GM23338 (cell line): Measurements from ENCODE around the gene UCN3. TPM values are rescaled to one million over a fixed set of nuclear protein-coding genes. Genes with fewer than 3 reads are reported as not detected.

Experiments
- ATAC-seq: fragments of 200-7000 bp; cut with Tn5 transposase; 3 replicates; pipeline ENCODE4 v1.9.1; 2020
- DNase-seq: peaks from one replicate; pipeline ENCODE4 v3.0.0-alpha.2; 2015; ENCODE audit warnings: low spot score
- H2AFZ ChIP-seq: fragments of 200-600 bp; sonication (generic); 2 replicates; pipeline ENCODE4 v1.8.0; 2016; ENCODE audit warnings: antibody characterized with exemption, mild to moderate bottlenecking, moderate library complexity
- H3F3A ChIP-seq: fragments of 200-600 bp; sonication (generic); replicated peaks from 2 replicates; pipeline ENCODE4 v1.8.0; 2017; ENCODE audit warnings: antibody characterized with exemption, mixed run types, low read depth
- H3K27ac ChIP-seq: fragments of 200-600 bp; sonication (generic); 2 replicates; pipeline ENCODE4 v1.6.1; 2016; ENCODE audit warnings: low read depth
- H3K27me3 ChIP-seq: fragments of 200-600 bp; sonication (generic); 2 replicates; pipeline ENCODE4 v1.8.0; 2016; ENCODE audit warnings: mild to moderate bottlenecking, mixed run types, moderate library complexity; ENCODE audit not compliant: insufficient read depth
- H3K36me3 ChIP-seq: fragments of 200-600 bp; sonication (generic); 2 replicates; pipeline ENCODE4 v1.8.0; 2016; ENCODE audit warnings: mild to moderate bottlenecking; ENCODE audit not compliant: insufficient read depth
- H3K4me1 ChIP-seq: fragments of 200-600 bp; sonication (generic); 2 replicates; pipeline ENCODE4 v1.8.0; 2016; ENCODE audit warnings: mild to moderate bottlenecking, moderate library complexity; ENCODE audit not compliant: insufficient read depth
- H3K4me2 ChIP-seq: fragments of 200-600 bp; sonication (generic); 2 replicates; pipeline ENCODE4 v1.7.1; 2017; ENCODE audit warnings: mixed run types
- H3K4me3 ChIP-seq: fragments of 200-600 bp; sonication (generic); 2 replicates; pipeline ENCODE4 v1.6.1; 2016; ENCODE audit warnings: mixed run types
- H3K79me2 ChIP-seq: fragments of 200-600 bp; sonication (generic); replicated peaks from 2 replicates; pipeline ENCODE4 v1.8.0; 2017; ENCODE audit warnings: mild to moderate bottlenecking; ENCODE audit not compliant: insufficient read depth
- H3K9me2 ChIP-seq: fragments of 200-600 bp; sonication (generic); 2 replicates; pipeline ENCODE4 v1.8.0; 2017; ENCODE audit not compliant: insufficient read depth
- H4K20me1 ChIP-seq: fragments of 200-600 bp; sonication (generic); replicated peaks from 2 replicates; pipeline ENCODE4 v1.8.0; 2017; ENCODE audit warnings: mild to moderate bottlenecking; ENCODE audit not compliant: insufficient read depth
- H3K27ac Mint-ChIP-seq: 2 replicates; pipeline ENCODE4 v1.8.0; 2020; ENCODE audit warnings: inconsistent platforms, mild to moderate bottlenecking, moderate library complexity, mixed read lengths
- H3K27me3 Mint-ChIP-seq: 3 replicates; pipeline ENCODE4 v1.8.0; 2022; ENCODE audit warnings: low read depth, mild to moderate bottlenecking, moderate library complexity, mixed read lengths, inconsistent platforms; ENCODE audit not compliant: insufficient read depth, poor library complexity
- H3K36me3 Mint-ChIP-seq: 3 replicates; pipeline ENCODE4 v1.8.0; 2021; ENCODE audit warnings: low read depth, mild to moderate bottlenecking, inconsistent platforms, moderate library complexity, mixed read lengths
- H3K4me1 Mint-ChIP-seq: 3 replicates; pipeline ENCODE4 v1.8.0; 2020; ENCODE audit warnings: mild to moderate bottlenecking, inconsistent platforms, mixed read lengths
- H3K4me3 Mint-ChIP-seq: 3 replicates; pipeline ENCODE4 v1.8.0; 2021; ENCODE audit warnings: moderate library complexity, mild to moderate bottlenecking, inconsistent platforms, mixed read lengths
- H3K9me3 Mint-ChIP-seq: 3 replicates; pipeline ENCODE4 v1.8.0; 2020; ENCODE audit warnings: moderate library complexity, mild to moderate bottlenecking, inconsistent platforms, mixed read lengths
- JUNB ChIP-seq: IDR thresholded peaks from one replicate; pipeline ENCODE4 v1.6.1; 2016; ENCODE audit warnings: antibody characterized with exemption; ENCODE audit not compliant: unreplicated experiment
- NANOG ChIP-seq: IDR thresholded peaks from 2 replicates; pipeline ENCODE4 v1.6.1; 2016; ENCODE audit warnings: antibody characterized with exemption, borderline replicate concordance
- POLR2AphosphoS5 ChIP-seq: IDR thresholded peaks from 2 replicates; pipeline ENCODE4 v1.6.1; 2016; ENCODE audit warnings: antibody characterized with exemption, low read depth
- ZNF114 ChIP-seq: fragments of 250-450 bp; sonication (Bioruptor Pico); IDR thresholded peaks from 2 replicates; pipeline ENCODE4 v1.5.0; 2020; ENCODE audit warnings: mild to moderate bottlenecking, moderate library complexity
- ZNF331 ChIP-seq: fragments of 250-450 bp; sonication (Bioruptor Pico); IDR thresholded peaks from 2 replicates; pipeline ENCODE4 v1.5.0; 2020; ENCODE audit warnings: low read depth, mild to moderate bottlenecking, moderate library complexity
- polyA plus RNA-seq: library from polyadenylated mRNA; unstranded; fragments of >200 nt; fragmentation: Nextera tagmentation; extraction: Ambion mirVana; gene quantifications from 2 replicates; pipeline ENCODE4 v1.2.1, GENCODE V29; 2016
- total RNA-seq: library from RNA; depleted of rRNA; stranded (reverse); fragments of >200 nt; shearing (Covaris generic); gene quantifications from 2 replicates; pipeline ENCODE4 v1.2.3, GENCODE V29; 2014
- TF ChIP-seq, protein P1 (sequence below): fragments of 250-450 bp; sonication (Bioruptor Pico); IDR thresholded peaks from 2 replicates; pipeline ENCODE4 v1.5.0; 2020; ENCODE audit warnings: mild to moderate bottlenecking, moderate library complexity
- TF ChIP-seq, protein P2 (sequence below), 2 experiments: fragments of 200-600 bp in 1 of 2; sonication (generic) in 1 of 2; conservative IDR thresholded peaks; 2 replicates each; pipeline versions ENCODE4 v1.5.1 to v1.6.1; 2016 to 2017; ENCODE audit warnings: antibody characterized with exemption in 2 of 2, low read depth in 2 of 2, mild to moderate bottlenecking in 2 of 2, moderate library complexity in 1 of 2
- TF ChIP-seq, protein P3 (sequence below): IDR thresholded peaks from 2 replicates; pipeline ENCODE4 v1.6.1; 2016; ENCODE audit warnings: antibody characterized with exemption

UCN3 gene
- total and polyA plus RNA-seq, 2 experiments from 2014 or later: not detected

DNA sequence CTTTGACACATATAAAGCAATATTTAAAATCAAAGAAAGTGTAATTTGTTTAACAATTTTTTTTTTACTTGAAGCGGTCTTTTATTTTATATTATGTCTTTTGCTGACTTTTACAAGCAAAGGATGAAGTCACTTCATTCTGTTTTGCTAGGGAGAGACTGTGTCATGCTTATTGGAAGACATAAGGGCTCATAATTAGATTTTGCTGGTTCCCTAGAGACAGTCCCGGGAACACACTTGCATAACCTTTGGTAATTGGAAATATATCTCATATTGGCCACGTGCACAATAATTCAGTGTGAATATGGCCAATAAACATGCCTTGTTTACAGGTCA lies 47.1 kb downstream of the UCN3 start (continued):
- TF ChIP-seq, protein P1, sequence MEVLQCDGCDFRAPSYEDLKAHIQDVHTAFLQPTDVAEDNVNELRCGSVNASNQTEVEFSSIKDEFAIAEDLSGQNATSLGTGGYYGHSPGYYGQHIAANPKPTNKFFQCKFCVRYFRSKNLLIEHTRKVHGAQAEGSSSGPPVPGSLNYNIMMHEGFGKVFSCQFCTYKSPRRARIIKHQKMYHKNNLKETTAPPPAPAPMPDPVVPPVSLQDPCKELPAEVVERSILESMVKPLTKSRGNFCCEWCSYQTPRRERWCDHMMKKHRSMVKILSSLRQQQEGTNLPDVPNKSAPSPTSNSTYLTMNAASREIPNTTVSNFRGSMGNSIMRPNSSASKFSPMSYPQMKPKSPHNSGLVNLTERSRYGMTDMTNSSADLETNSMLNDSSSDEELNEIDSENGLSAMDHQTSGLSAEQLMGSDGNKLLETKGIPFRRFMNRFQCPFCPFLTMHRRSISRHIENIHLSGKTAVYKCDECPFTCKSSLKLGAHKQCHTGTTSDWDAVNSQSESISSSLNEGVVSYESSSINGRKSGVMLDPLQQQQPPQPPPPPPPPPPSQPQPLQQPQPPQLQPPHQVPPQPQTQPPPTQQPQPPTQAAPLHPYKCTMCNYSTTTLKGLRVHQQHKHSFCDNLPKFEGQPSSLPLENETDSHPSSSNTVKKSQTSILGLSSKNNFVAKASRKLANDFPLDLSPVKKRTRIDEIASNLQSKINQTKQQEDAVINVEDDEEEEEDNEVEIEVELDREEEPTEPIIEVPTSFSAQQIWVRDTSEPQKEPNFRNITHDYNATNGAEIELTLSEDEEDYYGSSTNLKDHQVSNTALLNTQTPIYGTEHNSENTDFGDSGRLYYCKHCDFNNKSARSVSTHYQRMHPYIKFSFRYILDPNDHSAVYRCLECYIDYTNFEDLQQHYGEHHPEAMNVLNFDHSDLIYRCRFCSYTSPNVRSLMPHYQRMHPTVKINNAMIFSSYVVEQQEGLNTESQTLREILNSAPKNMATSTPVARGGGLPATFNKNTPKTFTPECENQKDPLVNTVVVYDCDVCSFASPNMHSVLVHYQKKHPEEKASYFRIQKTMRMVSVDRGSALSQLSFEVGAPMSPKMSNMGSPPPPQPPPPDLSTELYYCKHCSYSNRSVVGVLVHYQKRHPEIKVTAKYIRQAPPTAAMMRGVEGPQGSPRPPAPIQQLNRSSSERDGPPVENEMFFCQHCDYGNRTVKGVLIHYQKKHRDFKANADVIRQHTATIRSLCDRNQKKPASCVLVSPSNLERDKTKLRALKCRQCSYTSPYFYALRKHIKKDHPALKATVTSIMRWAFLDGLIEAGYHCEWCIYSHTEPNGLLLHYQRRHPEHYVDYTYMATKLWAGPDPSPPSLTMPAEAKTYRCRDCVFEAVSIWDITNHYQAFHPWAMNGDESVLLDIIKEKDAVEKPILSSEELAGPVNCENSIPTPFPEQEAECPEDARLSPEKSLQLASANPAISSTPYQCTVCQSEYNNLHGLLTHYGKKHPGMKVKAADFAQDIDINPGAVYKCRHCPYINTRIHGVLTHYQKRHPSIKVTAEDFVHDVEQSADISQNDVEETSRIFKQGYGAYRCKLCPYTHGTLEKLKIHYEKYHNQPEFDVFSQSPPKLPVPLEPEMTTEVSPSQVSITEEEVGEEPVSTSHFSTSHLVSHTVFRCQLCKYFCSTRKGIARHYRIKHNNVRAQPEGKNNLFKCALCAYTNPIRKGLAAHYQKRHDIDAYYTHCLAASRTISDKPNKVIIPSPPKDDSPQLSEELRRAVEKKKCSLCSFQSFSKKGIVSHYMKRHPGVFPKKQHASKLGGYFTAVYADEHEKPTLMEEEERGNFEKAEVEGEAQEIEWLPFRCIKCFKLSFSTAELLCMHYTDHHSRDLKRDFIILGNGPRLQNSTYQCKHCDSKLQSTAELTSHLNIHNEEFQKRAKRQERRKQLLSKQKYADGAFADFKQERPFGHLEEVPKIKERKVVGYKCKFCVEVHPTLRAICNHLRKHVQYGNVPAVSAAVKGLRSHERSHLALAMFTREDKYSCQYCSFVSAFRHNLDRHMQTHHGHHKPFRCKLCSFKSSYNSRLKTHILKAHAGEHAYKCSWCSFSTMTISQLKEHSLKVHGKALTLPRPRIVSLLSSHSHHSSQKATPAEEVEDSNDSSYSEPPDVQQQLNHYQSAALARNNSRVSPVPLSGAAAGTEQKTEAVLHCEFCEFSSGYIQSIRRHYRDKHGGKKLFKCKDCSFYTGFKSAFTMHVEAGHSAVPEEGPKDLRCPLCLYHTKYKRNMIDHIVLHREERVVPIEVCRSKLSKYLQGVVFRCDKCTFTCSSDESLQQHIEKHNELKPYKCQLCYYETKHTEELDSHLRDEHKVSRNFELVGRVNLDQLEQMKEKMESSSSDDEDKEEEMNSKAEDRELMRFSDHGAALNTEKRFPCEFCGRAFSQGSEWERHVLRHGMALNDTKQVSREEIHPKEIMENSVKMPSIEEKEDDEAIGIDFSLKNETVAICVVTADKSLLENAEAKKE: no peak
- no peak for TF ChIP-seq JUNB
- no peak for TF ChIP-seq NANOG

DNA sequence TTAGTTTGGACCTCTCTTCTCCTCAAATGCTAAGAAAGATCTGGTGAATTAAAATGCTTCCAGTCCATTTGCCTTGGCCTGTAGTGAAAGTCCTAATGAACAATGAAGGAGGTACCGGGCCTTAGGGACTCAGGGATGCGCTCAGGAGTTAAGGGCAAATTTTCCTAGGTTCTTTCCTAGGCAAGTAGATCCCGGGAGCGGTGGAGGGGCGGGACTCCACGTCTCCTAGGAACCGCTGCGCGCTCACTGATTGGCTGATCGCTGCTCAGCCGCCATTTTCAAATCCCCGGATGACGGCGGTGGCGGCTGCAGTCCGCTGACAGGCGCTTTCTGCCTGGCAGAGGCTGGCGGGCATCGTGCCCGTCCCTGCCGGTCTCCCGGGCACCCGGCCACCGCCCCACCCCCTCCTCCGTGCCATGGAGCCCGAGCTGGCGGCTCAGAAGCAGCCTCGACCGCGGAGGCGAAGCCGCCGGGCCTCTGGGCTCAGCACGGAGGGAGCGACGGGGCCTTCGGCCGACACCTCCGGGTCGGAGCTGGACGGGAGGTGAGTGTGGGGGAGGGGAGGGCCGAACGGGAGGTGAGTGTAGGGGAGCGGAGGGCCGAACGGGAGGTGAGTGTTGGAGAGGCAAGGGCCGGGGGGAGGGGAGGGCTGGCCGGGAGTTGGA lies 47.6 kb downstream of the UCN3 start, which contains the start of gene NET1:
Gene NET1 (plus strand): TSS at position 281 of the 665 bp plus-strand sequence. CDS start 136 bp downstream, at position 417.
- ATAC-seq (peak; percentile 91), DNase-seq (peak; percentile 97)
- peaks cover 40% of the 10 kb centered on the region for H3K4me1 ChIP-seq
- Mint-ChIP-seq H3K27ac (no peak within 1 kb of the TSS), H3K36me3 (0 out of 3 replicates have a peak, but pooled peaks cover 6% of the 10 kb centered on the region), H3K4me3 (no peak within 1 kb of the TSS; the same call in 2 of the 3 replicates), H3K9me3 (peaks cover 13% of the 10 kb centered on the region), H3K4me1 (peaks cover 22% of the 10 kb centered on the region), H3K27me3 (no peaks in the 10 kb centered on the region)
- peak within 1 kb of the TSS; percentile 74 for H3K4me2 ChIP-seq
- TF ChIP-seq ZNF331 (CRISPR knock-in tag) (no peak), ZNF114 (CRISPR knock-in tag) (no peak), POLR2AphosphoS5 (peak; percentile 81)
- TF ChIP-seq, protein P2, sequence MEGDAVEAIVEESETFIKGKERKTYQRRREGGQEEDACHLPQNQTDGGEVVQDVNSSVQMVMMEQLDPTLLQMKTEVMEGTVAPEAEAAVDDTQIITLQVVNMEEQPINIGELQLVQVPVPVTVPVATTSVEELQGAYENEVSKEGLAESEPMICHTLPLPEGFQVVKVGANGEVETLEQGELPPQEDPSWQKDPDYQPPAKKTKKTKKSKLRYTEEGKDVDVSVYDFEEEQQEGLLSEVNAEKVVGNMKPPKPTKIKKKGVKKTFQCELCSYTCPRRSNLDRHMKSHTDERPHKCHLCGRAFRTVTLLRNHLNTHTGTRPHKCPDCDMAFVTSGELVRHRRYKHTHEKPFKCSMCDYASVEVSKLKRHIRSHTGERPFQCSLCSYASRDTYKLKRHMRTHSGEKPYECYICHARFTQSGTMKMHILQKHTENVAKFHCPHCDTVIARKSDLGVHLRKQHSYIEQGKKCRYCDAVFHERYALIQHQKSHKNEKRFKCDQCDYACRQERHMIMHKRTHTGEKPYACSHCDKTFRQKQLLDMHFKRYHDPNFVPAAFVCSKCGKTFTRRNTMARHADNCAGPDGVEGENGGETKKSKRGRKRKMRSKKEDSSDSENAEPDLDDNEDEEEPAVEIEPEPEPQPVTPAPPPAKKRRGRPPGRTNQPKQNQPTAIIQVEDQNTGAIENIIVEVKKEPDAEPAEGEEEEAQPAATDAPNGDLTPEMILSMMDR (conservative IDR thresholded peaks at IDR 0.05; ENCODE audit: low read depth in 2 of 2): no peak
- TF ChIP-seq, protein P3, sequence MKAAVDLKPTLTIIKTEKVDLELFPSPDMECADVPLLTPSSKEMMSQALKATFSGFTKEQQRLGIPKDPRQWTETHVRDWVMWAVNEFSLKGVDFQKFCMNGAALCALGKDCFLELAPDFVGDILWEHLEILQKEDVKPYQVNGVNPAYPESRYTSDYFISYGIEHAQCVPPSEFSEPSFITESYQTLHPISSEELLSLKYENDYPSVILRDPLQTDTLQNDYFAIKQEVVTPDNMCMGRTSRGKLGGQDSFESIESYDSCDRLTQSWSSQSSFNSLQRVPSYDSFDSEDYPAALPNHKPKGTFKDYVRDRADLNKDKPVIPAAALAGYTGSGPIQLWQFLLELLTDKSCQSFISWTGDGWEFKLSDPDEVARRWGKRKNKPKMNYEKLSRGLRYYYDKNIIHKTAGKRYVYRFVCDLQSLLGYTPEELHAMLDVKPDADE: no peak
- no peaks in the 10 kb centered on the region for H3K36me3 ChIP-seq
- peak within 1 kb of the TSS; percentile 82 for H3K4me3 ChIP-seq
- H2AFZ ChIP-seq: peak within 1 kb of the TSS; percentile 90
- peaks cover 45% of the 10 kb centered on the region for H3K79me2 ChIP-seq
- no peaks in the 10 kb centered on the region for H3K27me3 ChIP-seq
- H3K27ac ChIP-seq: peak within 1 kb of the TSS; percentile 61; the same call in 1 of the 2 replicates
- H3F3A ChIP-seq: no peaks in the 10 kb centered on the region
- H4K20me1 ChIP-seq: 0 out of 2 replicates have a peak, but pooled peaks cover 15% of the 10 kb centered on the region
- H3K9me2 ChIP-seq: no peaks in the 10 kb centered on the region
